Neural cell (in vitro differentiated cells): ENCODE results near the gene OTULIN. TPM values are rescaled to one million over a fixed set of nuclear protein-coding genes. Genes with fewer than 3 reads are reported as not detected.

ENCODE experiments used
- H2AFZ ChIP-seq: fragments of 200-600, 300-800 bp; sonication (generic), shearing (Covaris generic); 2 replicates; pipeline ENCODE4 v1.6.0; 2014; ENCODE audit warnings: low read depth, mild to moderate bottlenecking, antibody characterized with exemption, low read length, moderate library complexity
- H3F3A ChIP-seq: fragments of 200-600 bp; shearing (Covaris generic); 2 replicates; pipeline ENCODE4 v1.6.1; 2016; ENCODE audit warnings: mild to moderate bottlenecking, moderate library complexity, mixed read lengths, antibody characterized with exemption, low read length; ENCODE audit not compliant: insufficient read depth, poor library complexity, severe bottlenecking
- H3K27ac ChIP-seq: fragments of 200-600, 300-800 bp; sonication (generic), shearing (Covaris generic); 2 replicates; pipeline ENCODE4 v1.5.1; 2014; ENCODE audit warnings: mild to moderate bottlenecking, low read length, moderate library complexity
- H3K27me3 ChIP-seq: fragments of 300-800, 200-600 bp; sonication (generic), shearing (Covaris generic); 2 replicates; pipeline ENCODE4 v1.6.0; 2014; ENCODE audit warnings: mild to moderate bottlenecking, low read depth, low read length, moderate library complexity; ENCODE audit not compliant: insufficient read depth
- H3K36me3 ChIP-seq: fragments of 300-800, 200-600 bp; sonication (generic), shearing (Covaris generic); 2 replicates; pipeline ENCODE4 v1.5.1; 2014; ENCODE audit warnings: mild to moderate bottlenecking, antibody characterized with exemption, low read length, moderate library complexity; ENCODE audit not compliant: insufficient read depth
- H3K4me2 ChIP-seq: fragments of 300-800, 200-600 bp; sonication (generic), shearing (Covaris generic); 2 replicates; pipeline ENCODE4 v1.6.0; 2014; ENCODE audit warnings: mild to moderate bottlenecking, low read length
- H3K4me3 ChIP-seq: fragments of 300-800, 200-600 bp; sonication (generic), shearing (Covaris generic); 2 replicates; pipeline ENCODE4 v1.5.1; 2014; ENCODE audit warnings: mild to moderate bottlenecking, low read length, moderate library complexity
- H3K79me2 ChIP-seq: fragments of 200-600 bp; shearing (Covaris generic); replicated peaks from 2 replicates; pipeline ENCODE4 v1.6.0; 2014; ENCODE audit warnings: mild to moderate bottlenecking, low read length, moderate library complexity; ENCODE audit not compliant: insufficient read depth
- H3K9ac ChIP-seq: fragments of 300-800, 200-600 bp; sonication (generic), shearing (Covaris generic); 2 replicates; pipeline ENCODE4 v1.6.1; 2016; ENCODE audit warnings: mild to moderate bottlenecking, low read length, mixed read lengths
- H3K9me2 ChIP-seq: fragments of 200-600 bp; shearing (Covaris generic); 2 replicates; pipeline ENCODE4 v1.6.1; 2016; ENCODE audit warnings: mild to moderate bottlenecking, low read length, mixed read lengths; ENCODE audit not compliant: insufficient read depth
- H3K9me3 ChIP-seq: fragments of 200-600, 300-800 bp; sonication (generic), shearing (Covaris generic); 2 replicates; pipeline ENCODE4 v1.6.1; 2016; ENCODE audit warnings: mild to moderate bottlenecking, mixed run types, low read length, moderate library complexity, mixed read lengths
- H4K20me1 ChIP-seq: fragments of 200-600 bp; shearing (Covaris generic); 2 replicates; pipeline ENCODE4 v1.6.1; 2016; ENCODE audit warnings: mild to moderate bottlenecking, mixed run types; ENCODE audit not compliant: insufficient read depth
- EP300 ChIP-seq: fragments of 450-650 bp; conservative IDR thresholded peaks from 2 replicates; pipeline ENCODE4 v1.6.1; 2014; ENCODE audit warnings: antibody characterized with exemption, mild to moderate bottlenecking, moderate library complexity; ENCODE audit not compliant: poor library complexity, severe bottlenecking
- EZH2 ChIP-seq: fragments of 200-600, 300-800 bp; shearing (Covaris generic), sonication (generic); IDR thresholded peaks from 2 replicates; pipeline ENCODE4 v1.6.1; 2014; ENCODE audit warnings: antibody characterized with exemption, low read length, borderline replicate concordance, mild to moderate bottlenecking; ENCODE audit not compliant: insufficient read depth, poor library complexity, severe bottlenecking
- MXI1 ChIP-seq: fragments of 450-650 bp; conservative IDR thresholded peaks from 2 replicates; pipeline ENCODE4 v1.6.1; 2014; ENCODE audit warnings: antibody characterized with exemption, mild to moderate bottlenecking; ENCODE audit not compliant: poor library complexity, severe bottlenecking
- POLR2AphosphoS5 ChIP-seq: IDR thresholded peaks from 2 replicates; pipeline ENCODE4 v1.6.1; 2012
- RAD21 ChIP-seq: fragments of 450-650 bp; conservative IDR thresholded peaks from 2 replicates; pipeline ENCODE4 v1.6.1; 2014; ENCODE audit warnings: antibody characterized with exemption, mild to moderate bottlenecking, moderate library complexity
- SMC3 ChIP-seq: fragments of 450-650 bp; conservative IDR thresholded peaks from 2 replicates; pipeline ENCODE4 v1.6.1; 2014; ENCODE audit warnings: antibody characterized with exemption, mild to moderate bottlenecking, moderate library complexity; ENCODE audit not compliant: poor library complexity
- TAF1 ChIP-seq: IDR thresholded peaks from 2 replicates; pipeline ENCODE4 v1.6.1; 2012; ENCODE audit warnings: low read depth
- polyA plus RNA-seq: library from polyadenylated mRNA; depleted of rRNA; stranded (reverse); fragments of >200 nt; gene quantifications from 2 replicates; pipeline ENCODE4 v1.2.3, GENCODE V29; 2014
- TF ChIP-seq, protein P1 (sequence below): fragments of 450-650 bp; IDR thresholded peaks from 2 replicates; pipeline ENCODE4 v1.5.1; 2014; ENCODE audit warnings: antibody characterized with exemption, mild to moderate bottlenecking, moderate library complexity; ENCODE audit not compliant: poor library complexity, severe bottlenecking
- TF ChIP-seq, protein P2 (sequence below): IDR thresholded peaks from 2 replicates; pipeline ENCODE4 v1.6.1; 2012; ENCODE audit warnings: borderline replicate concordance

The OTULIN gene
- polyA plus RNA-seq, 1 donor from 2014 or later: 19.9 TPM

DNA sequence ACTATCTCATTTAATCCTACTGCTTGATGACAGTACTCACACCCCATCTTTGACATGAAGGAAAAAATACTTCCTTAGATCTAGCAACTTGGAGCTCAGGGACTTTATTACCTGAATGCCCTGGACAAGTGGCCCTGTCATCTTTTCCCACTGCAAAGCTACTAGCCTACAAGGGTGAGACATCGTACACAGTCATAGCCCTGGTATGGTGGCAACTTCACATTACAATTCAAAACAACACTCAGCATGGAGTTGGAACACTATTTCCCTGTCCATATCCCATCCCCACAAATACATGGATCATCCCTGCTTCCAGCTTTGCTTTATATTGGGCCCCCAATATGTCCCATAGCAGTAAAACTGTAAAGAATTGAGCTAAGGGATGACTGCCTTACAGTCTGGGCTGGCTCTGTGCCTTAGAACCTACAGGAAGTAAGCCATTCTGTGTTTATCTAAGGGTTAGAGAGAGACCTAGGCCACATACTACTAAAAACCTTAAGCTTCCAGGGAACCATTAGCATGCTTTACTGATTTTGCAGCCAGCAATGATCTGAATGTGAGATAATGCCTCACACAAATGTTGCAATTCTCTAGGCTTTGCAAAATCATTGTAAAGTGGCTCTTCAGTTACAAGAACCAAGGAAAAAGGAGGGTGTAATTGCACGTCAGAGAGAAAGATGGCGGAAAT lies 55.9 kb downstream of the OTULIN start:
- Histone ChIP-seq H3F3A (no peaks in the 10 kb centered on the region), H3K36me3 (no peaks in the 10 kb centered on the region), H3K9me2 (no peaks in the 10 kb centered on the region), H3K4me3 (no peak overlapping the region), H2AFZ (no peak overlapping the region), H3K9me3 (no peaks in the 10 kb centered on the region), H4K20me1 (no peaks in the 10 kb centered on the region), H3K4me2 (no peak overlapping the region), H3K79me2 (no peaks in the 10 kb centered on the region), H3K27me3 (no peaks in the 10 kb centered on the region), H3K9ac (no peak overlapping the region), H3K27ac (no peak overlapping the region)
- TF ChIP-seq, protein P1, sequence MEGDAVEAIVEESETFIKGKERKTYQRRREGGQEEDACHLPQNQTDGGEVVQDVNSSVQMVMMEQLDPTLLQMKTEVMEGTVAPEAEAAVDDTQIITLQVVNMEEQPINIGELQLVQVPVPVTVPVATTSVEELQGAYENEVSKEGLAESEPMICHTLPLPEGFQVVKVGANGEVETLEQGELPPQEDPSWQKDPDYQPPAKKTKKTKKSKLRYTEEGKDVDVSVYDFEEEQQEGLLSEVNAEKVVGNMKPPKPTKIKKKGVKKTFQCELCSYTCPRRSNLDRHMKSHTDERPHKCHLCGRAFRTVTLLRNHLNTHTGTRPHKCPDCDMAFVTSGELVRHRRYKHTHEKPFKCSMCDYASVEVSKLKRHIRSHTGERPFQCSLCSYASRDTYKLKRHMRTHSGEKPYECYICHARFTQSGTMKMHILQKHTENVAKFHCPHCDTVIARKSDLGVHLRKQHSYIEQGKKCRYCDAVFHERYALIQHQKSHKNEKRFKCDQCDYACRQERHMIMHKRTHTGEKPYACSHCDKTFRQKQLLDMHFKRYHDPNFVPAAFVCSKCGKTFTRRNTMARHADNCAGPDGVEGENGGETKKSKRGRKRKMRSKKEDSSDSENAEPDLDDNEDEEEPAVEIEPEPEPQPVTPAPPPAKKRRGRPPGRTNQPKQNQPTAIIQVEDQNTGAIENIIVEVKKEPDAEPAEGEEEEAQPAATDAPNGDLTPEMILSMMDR: no peak
- no peak for TF ChIP-seq EZH2
- TF ChIP-seq SMC3: no peak
- no peak for TF ChIP-seq RAD21
- no peak for TF ChIP-seq TAF1
- TF ChIP-seq POLR2AphosphoS5: no peak
- TF ChIP-seq, protein P2, sequence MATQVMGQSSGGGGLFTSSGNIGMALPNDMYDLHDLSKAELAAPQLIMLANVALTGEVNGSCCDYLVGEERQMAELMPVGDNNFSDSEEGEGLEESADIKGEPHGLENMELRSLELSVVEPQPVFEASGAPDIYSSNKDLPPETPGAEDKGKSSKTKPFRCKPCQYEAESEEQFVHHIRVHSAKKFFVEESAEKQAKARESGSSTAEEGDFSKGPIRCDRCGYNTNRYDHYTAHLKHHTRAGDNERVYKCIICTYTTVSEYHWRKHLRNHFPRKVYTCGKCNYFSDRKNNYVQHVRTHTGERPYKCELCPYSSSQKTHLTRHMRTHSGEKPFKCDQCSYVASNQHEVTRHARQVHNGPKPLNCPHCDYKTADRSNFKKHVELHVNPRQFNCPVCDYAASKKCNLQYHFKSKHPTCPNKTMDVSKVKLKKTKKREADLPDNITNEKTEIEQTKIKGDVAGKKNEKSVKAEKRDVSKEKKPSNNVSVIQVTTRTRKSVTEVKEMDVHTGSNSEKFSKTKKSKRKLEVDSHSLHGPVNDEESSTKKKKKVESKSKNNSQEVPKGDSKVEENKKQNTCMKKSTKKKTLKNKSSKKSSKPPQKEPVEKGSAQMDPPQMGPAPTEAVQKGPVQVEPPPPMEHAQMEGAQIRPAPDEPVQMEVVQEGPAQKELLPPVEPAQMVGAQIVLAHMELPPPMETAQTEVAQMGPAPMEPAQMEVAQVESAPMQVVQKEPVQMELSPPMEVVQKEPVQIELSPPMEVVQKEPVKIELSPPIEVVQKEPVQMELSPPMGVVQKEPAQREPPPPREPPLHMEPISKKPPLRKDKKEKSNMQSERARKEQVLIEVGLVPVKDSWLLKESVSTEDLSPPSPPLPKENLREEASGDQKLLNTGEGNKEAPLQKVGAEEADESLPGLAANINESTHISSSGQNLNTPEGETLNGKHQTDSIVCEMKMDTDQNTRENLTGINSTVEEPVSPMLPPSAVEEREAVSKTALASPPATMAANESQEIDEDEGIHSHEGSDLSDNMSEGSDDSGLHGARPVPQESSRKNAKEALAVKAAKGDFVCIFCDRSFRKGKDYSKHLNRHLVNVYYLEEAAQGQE: no peak
- TF ChIP-seq MXI1: no peak
- no peak for TF ChIP-seq EP300

DNA sequence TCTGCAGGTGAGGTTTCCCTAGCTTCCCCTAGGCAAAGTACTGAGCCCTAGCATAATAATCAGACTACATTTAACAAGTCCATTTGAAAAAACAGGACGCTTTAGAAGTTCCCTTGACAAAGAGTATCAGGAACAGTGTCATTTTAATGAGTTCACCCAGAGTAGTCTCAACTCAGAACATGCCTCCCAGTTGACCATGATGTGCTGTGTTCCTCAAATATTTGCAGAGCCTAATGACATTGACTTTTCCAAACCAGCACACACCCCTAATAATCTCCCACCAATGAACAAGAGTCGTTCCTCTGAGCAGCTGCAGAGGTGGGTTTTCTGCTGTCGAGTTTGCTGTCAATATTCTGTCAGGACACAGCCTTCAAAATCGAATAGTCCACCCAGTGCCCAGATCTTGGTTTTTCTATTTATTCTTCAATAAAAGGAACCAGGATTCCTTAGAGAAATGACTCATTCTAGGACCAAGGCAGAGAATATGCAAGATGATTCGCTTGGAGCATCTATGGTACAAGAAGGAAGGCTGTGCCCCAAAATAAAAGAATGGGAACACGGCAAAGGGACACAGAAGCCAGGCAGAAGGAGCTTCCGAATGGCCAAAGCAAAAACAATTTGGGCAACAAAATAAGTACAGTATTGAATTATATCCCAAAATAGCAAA lies 57.6 kb downstream of the OTULIN start:
- Histone ChIP-seq H3F3A (no peaks in the 10 kb centered on the region), H4K20me1 (no peaks in the 10 kb centered on the region), H3K27me3 (no peaks in the 10 kb centered on the region), H3K4me2 (no peak overlapping the region), H2AFZ (no peak overlapping the region), H3K9ac (no peak overlapping the region), H3K9me3 (no peaks in the 10 kb centered on the region), H3K79me2 (no peaks in the 10 kb centered on the region), H3K27ac (no peak overlapping the region), H3K4me3 (no peak overlapping the region), H3K36me3 (no peaks in the 10 kb centered on the region), H3K9me2 (no peaks in the 10 kb centered on the region)
- TF ChIP-seq TAF1 (no peak), RAD21 (no peak), MXI1 (no peak), EP300 (no peak), POLR2AphosphoS5 (no peak), SMC3 (no peak), EZH2 (no peak)
- TF ChIP-seq, protein P2: no peak
- TF ChIP-seq, protein P1: no peak
